HG02884 (cell line): ENCODE data around the gene TBC1D21.

Experiments
- ATAC-seq: cut with Tn5 transposase; IDR thresholded peaks from one replicate; pipeline ENCODE4 v1.9.1; 2021; ENCODE audit warnings: mild to moderate bottlenecking, moderate library complexity; ENCODE audit not compliant: unreplicated experiment

The TBC1D21 gene

GRCh38 chr15:73907035-73907408 is 33.7 kb downstream of the TBC1D21 start:
- ATAC-seq: no peak

GRCh38 chr15:73908030-73908821 is 34.9 kb downstream of the TBC1D21 start:
- ATAC-seq: no peak

GRCh38 chr15:73908822-73909122 is 35.4 kb downstream of the TBC1D21 start:
- ATAC-seq: no peak

GRCh38 chr15:73909651-73910050 is 36.3 kb downstream of the TBC1D21 start:
- no peak for ATAC-seq

- no peak for ATAC-seq
These were observed 37.3 kb downstream of the TBC1D21 start for GRCh38 chr15:73910522-73911303.

GRCh38 chr15:73912030-73912596 is 38.7 kb downstream of the TBC1D21 start:
- ATAC-seq: no peak

GRCh38 chr15:73914145-73914544 is 40.8 kb downstream of the TBC1D21 start:
- ATAC-seq: no peak

- ATAC-seq: no peak
These were observed 41.7 kb downstream of the TBC1D21 start for GRCh38 chr15:73915082-73915481.

- ATAC-seq: no peak
These were observed 45.4 kb downstream of the TBC1D21 start for GRCh38 chr15:73918784-73919183.

GRCh38 chr15:73919706-73920105 is 46.3 kb downstream of the TBC1D21 start:
- no peak for ATAC-seq

- ATAC-seq: no peak
These were observed 48.0 kb downstream of the TBC1D21 start for GRCh38 chr15:73921254-73921925.

- no peak for ATAC-seq
These were observed 49.1 kb downstream of the TBC1D21 start for GRCh38 chr15:73922186-73923151.

GRCh38 chr15:73923156-73923487 is 49.8 kb downstream of the TBC1D21 start:
- no peak for ATAC-seq

- ATAC-seq: no peak
These were observed 50.3 kb downstream of the TBC1D21 start for GRCh38 chr15:73923488-73924164.

- no peak for ATAC-seq
These were observed 51.0 kb downstream of the TBC1D21 start for GRCh38 chr15:73924171-73924921.

GRCh38 chr15:73925848-73926218 is 52.5 kb downstream of the TBC1D21 start:
- ATAC-seq: no peak

GRCh38 chr15:73926219-73927002 is 53.0 kb downstream of the TBC1D21 start, which contains the start of gene LOXL1:
Gene LOXL1 (plus strand): TSS chr15:73926462. CDS start chr15:73926784, 322 bp downstream.
- ATAC-seq: no peak

GRCh38 chr15:73927003-73927475 is 53.7 kb downstream of the TBC1D21 start:
- no peak for ATAC-seq
